Islet of Langerhans (tissue), 1 donor: ENCODE data around the gene PRELP.
"Not testable (repeated sequence)": the region's sequence is repeated elsewhere in the genome, so short reads cannot be mapped to it uniquely, and the experiment has no call there.

ENCODE experiments used
- FAIRE-seq: peaks from one replicate; lab custom pipeline; 2011; peaks lifted over from hg19 to GRCh38; lab: Jason Lieb, UNC

PRELP gene

GRCh38 chr1:203475012-203475981 lies at the start of gene PRELP:
TSS of gene PRELP (plus strand) at chr1:203475806. CDS start at chr1:203483185, 7,379 bp downstream.
- FAIRE-seq: no peak

GRCh38 chr1:203426366-203426765 lies 49.2 kb upstream of the PRELP start:
- FAIRE-seq: no peak

- FAIRE-seq: no peak
Observed at GRCh38 chr1:203426870-203427269, 48.7 kb upstream of the PRELP start.

GRCh38 chr1:203427451-203427850 lies 48.2 kb upstream of the PRELP start:
- FAIRE-seq: no peak

DNA sequence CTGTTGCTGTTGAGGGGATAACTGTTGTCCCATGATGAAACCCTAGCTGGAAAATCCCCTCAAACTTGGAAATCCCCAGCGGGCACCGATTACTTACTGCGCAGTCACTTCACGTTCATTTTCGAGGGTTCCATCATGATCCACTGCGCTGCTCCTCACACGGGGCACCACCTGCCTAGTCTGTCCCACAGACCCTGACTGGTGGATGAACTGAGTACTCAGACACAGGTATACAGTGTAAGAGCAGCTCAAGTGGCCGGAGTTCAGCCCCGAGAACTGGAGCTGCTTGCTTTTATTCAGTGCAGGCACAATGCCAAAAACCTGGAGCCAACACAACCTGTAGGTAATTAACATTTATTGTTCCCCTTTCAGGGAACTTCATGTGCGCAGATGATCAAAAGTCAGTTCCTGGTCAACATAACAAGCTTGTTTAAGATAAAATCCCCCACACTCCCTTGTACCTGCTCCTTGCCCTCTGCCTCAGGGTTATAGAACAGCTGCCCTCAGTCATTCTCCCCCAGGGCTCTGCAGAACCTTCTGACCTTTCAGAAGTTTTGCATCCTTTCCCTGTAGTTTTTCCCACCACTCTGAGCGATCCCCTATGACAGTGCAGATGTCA lies 46.5 kb upstream of the PRELP start:
- no peak for FAIRE-seq

DNA sequence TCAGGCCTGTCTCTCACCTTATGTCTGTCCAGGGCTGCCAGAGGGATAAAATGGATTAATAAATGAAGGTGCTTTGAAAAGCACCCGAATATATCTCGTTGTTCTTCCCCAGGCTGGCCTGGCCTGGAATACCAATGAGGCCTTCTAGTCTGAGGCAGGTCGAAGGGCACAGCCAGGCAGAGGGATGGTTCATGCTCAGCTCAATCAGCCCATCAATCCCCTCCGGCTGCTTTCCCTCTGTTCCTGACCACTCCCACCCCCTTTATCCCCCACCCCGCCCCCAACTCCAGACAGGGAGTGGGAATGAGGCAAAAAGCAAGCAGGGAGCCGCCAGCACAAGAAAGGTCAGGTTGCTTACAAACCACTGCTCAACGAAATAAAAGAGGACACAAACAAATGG lies 40.0 kb upstream of the PRELP start:
- no peak for FAIRE-seq

- FAIRE-seq: no peak
Observed at GRCh38 chr1:203437696-203438315, 37.8 kb upstream of the PRELP start.

GRCh38 chr1:203439131-203439730 lies 36.4 kb upstream of the PRELP start:
- no peak for FAIRE-seq

- no peak for FAIRE-seq
Observed at GRCh38 chr1:203440771-203441170, 34.8 kb upstream of the PRELP start.

- no peak for FAIRE-seq
Observed at GRCh38 chr1:203441766-203442165, 33.8 kb upstream of the PRELP start.

GRCh38 chr1:203442821-203443220 lies 32.8 kb upstream of the PRELP start:
- FAIRE-seq: no peak

- no peak for FAIRE-seq
Observed at GRCh38 chr1:203443296-203443695, 32.3 kb upstream of the PRELP start.

DNA sequence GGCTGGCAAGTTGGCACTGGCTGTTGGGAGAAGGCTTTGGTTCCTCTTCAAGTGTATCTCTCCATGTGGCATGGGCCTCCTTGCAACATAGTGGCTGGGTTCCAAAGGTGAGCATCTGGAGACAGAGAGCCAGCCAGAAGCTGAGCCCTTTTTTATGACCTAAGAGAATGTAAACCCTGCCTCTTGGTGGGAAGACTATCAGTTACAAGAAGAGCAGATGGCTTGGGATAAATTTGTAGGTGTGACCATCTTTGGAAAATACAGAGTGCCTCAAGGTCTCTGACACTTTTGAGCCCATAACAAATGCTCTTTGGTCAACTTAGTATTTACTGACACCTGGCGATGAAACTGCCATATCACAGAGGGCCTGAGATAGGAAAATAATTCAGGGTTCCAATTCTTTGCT lies 31.4 kb upstream of the PRELP start:
- no peak for FAIRE-seq

DNA sequence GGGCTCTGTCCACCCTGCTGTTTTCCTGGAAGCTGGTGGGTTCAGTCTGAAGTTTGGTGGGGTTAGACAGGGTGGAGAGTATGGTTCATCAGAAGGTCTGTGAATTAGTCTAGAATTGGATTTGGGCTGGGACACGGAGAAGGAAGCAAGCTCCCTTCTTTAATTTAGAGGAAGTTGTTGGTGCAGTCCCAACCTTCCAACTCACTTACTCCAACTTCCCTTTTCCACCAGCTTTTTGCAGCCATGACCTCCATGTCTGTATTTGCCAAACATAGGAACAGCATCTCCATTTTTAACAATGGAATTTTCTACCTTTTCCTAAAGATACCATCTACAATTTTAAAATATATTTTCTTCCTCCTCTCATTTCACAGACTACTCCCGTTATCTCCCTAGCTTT lies 28.5 kb upstream of the PRELP start:
- no peak for FAIRE-seq

DNA sequence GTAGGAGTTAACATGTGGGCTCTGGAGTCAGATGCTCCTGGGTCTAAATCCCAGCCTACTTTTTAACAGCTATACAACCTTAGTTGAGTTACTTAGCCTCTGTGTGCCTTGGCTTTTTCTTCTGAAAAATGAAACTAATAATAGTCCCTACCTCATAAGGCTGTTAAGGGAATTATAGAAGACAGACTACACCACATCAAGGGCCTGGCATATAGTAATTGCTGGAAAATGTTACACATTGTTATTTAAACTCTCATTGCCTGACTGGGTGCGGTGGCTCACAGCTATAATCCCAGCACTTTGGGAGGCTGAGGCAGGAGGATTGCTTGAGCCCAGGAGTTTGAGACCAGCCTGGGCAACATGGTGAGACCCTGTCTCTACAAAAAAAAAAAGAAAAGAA lies 28.0 kb upstream of the PRELP start:
- not testable (repeated sequence) for FAIRE-seq

- FAIRE-seq: no peak
Observed at GRCh38 chr1:203448521-203449061, 27.0 kb upstream of the PRELP start.

GRCh38 chr1:203450001-203450400 lies 25.6 kb upstream of the PRELP start:
- FAIRE-seq: no peak

DNA sequence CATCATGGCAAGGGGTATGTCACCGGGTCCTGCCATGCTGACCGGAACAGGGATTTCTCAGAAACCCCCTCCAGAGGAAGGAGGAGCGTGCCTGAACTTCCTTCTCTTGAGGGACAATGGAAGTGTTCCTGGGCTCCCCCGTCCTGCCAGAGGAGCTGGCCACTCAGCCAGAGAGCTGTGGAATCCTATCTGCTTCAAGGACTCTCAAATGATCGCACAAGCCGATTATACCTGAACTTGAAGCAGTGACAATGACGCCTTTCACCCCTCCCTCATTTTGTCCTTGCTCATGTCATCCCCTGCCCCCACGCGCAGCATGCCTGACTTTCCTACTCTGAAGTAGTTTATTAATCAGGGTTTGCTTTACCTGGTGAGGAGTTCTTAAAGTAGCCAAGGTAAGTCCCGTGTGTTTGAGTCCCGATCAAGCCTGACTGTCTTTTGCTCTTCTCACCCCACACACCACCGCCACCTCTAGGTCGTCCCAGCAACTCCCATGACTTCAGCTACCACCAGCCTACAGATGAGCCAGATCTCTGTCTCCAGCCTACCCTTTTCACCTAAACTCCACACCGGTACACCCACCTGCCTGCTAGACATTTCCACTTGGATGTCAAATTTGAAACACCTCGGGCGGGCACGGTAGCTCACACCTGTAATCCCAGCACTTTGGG lies 25.0 kb upstream of the PRELP start:
- FAIRE-seq: no peak

DNA sequence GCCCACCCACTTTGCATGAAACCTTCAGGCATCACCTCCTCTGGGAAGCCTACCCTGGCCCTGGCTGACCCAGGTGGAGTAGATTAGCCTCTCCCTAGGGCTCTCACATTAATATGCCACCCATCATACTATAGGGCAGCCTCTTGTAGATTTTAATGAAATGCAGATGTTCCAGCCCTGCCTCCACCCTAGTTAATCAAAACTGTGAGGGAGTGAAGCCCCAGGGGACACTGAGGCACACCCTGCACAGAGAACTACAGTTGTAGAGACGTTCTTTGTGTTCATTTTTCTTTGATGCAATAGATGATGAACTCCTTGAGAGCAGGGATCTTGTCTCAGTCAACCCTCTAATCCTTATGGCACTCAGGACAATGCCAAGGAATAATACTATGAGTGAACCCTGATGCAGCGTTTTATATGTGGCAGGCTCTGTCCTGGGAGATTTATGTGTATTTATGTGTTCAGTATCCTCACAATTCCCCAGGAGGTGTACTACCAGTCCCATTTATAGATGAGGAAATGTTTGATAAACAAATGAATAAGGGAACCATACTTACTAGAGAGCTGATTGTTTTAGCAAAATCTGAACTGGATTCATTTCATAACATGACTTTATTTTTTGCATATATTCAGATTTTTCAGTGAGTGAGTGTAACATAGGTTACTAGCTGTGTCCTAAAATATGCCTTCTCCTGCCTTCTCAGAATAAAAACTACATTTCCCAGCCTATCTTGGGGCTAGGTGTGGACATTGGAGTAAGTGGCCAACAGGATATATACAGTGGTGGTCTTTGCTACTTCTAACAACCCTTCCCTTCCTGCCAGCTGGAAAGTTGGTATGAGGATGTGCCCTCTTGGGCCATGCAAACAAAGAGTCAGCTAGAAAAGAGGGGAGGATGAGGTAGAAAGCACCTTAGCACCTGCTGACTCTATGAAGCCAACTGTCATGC lies 23.5 kb upstream of the PRELP start:
- FAIRE-seq: no peak

GRCh38 chr1:203453016-203453415 lies 22.6 kb upstream of the PRELP start:
- FAIRE-seq: no peak

DNA sequence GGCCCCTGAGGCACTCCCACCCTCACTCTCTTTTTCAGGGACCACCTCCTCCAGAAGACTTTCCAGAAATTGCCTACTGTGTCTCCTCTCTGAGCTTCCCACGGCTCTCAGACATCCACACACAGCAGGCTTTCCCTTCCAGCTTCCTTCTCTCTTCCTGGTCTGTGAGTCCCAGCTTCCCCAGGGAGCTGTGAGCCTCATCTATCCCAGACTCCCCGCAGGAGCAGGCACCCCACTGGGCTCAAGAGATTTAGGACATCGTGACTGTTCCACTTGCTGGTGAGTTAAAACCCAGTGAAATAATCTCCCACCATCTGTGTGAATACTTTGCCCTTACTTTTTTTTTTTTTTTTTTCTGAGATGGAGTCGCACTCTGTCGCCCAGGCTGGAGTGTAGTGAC lies 22.0 kb upstream of the PRELP start:
- FAIRE-seq: no peak
